Nucleus accumbens (tissue), 56 donors: ENCODE data around the gene KIF16B.

Experiments used
- DNase-seq, 56 donors: peaks; one replicate each; lab custom pipeline; 2025; lab: John Stamatoyannopoulos, UW

The KIF16B gene

GRCh38 chr20:16407251-16408067 lies 165.8 kb downstream of the KIF16B start:
- no peak for DNase-seq

GRCh38 chr20:16405254-16405653 lies 168.0 kb downstream of the KIF16B start:
- DNase-seq, result peak in 4 of 56 donors; percentile 5 to 27 (median 20)

- no peak for DNase-seq
Measured at GRCh38 chr20:16404640-16405039, 168.6 kb downstream of the KIF16B start.

GRCh38 chr20:16404171-16404570 lies 169.1 kb downstream of the KIF16B start:
- no peak for DNase-seq

DNA sequence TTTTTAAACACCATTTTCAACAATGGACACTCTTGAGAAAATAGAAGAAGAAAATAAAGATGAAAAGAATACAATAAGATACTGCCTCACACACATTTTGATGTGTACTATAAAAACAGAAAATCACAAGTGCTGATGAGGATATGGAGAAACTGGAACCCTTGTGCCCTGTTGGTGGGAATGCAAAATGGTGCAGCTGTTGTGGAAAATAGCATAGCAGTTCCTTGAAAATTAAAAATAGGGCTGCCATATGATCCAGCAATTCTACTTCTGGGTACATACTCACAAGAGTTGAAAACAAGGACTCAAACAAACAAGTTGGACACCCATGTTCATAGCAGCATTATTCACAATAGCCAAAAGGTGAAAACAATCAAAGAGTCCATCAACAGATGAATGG lies 173.0 kb downstream of the KIF16B start:
- no peak for DNase-seq

GRCh38 chr20:16399801-16400200 lies 173.4 kb downstream of the KIF16B start:
- DNase-seq, result no peak

DNA sequence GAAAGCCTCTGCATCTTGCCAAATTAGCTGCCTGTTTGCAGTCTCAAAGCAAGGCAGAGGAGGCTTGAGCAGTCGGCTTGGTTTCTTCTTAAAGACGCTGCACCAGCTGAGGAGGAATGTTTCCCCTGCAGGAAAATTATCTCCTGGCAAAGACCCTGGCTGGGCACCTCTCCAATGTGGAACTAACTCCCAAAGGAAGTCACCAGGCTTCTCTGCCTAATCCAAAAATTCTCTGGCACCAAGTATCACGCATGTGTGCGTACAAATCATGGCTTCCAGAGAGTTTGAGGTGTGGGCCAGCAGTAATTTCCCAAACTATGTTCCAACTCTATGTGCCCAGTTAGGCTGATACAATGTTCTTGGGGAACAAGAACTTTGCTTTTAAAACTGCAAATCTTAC lies 176.2 kb downstream of the KIF16B start:
- peak in 21 of 56 donors; percentile 2 to 61 (median 24) for DNase-seq

- no peak for DNase-seq
Measured at GRCh38 chr20:16395366-16395765, 177.9 kb downstream of the KIF16B start.

DNA sequence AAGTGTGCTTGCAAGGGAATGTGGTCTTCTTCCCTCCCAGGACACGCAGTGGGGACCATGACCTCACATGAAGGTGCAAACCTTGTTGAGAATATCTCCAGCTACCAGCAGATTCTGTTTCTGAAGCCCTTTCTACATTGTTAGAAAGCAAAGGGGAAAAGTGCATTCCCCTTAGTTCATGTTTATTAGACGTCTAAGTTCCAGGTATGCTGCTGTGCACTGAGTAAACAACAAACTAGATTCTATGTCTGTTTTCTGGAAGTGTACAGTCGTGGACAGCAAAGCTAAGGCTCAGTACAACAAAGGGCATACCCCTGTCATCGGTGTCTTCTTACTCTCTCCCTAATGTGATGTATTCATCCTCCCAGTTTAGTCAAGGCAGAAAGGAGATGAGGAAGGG lies 178.5 kb downstream of the KIF16B start:
- DNase-seq, result no peak

DNA sequence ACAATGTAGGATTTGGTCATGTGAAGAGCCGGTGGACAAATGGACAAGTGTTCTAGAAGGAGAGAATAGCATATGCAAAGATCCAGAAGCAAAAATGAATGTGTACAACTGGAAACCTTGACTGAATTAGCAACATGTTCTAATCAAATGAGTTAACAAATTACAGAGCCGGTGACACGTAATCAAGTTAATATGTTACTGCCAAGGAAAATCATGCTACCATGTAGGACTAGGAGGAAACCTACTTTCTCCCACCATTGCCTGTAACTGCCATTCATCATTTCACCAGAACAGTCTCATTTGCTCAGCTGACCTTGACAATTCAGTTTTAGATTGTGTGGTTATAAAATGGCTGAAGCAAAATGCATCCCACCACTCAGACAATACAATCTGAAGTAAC lies 179.4 kb downstream of the KIF16B start:
- DNase-seq, result no peak

DNA sequence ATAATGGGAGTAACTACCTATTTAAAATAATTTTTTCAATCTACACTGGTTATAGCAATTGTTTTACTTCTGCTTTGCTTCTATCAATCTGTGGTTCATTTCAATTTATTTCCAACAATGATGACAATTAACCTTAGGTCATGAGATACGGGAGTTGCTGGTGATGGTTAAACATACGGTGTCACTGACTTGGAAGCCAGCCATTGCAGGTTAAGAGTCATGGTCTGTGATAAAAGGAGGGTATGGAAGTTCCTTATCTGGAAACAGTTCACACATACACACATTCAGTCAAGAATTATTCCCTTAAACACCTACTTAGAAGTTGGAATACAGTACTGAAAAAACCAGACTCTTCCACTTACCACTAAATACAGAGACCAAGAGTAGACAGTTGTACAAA lies 180.0 kb downstream of the KIF16B start:
- no peak for DNase-seq

DNA sequence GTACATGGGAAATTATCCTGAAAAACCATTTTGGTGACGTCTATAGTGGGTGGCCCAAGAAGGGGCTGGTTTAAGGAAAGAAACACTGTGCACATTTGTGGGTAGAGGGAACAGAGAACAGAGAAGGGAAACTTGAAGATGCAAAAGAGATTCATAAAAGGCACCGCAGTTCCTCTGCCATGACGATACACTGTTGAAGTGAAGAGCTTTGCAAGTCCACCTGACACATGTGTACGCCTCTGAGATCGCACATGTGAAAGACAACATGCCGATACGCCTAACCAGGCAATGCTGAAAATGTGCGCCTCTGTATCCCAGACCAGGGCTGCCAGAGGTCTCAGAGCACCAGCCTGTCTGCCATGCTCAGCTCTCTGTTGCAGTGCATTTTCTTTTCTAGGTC lies 180.9 kb downstream of the KIF16B start:
- no peak for DNase-seq

GRCh38 chr20:16390991-16391390 lies 182.3 kb downstream of the KIF16B start:
- no peak for DNase-seq

DNA sequence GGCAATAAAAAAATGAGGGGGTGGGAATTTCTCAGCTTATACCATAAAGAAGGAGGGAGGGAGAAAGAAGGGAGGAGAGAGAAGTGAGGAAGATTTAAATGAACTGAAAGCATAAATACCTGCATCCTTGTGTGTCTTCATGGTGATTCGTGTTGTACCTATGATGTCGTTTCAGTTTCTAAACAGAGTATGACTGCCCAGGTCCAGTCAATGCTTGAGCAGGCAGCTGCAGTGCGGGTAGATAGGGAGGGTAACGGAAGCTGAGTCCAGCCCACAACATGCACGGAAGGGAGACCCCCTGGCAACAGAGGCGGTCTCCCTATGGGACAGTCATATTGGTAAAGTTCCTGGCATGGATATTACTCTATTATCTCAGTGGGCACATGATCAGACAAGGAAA lies 184.5 kb downstream of the KIF16B start:
- DNase-seq, result no peak

GRCh38 chr20:16387666-16388065 lies 185.6 kb downstream of the KIF16B start:
- no peak for DNase-seq

DNA sequence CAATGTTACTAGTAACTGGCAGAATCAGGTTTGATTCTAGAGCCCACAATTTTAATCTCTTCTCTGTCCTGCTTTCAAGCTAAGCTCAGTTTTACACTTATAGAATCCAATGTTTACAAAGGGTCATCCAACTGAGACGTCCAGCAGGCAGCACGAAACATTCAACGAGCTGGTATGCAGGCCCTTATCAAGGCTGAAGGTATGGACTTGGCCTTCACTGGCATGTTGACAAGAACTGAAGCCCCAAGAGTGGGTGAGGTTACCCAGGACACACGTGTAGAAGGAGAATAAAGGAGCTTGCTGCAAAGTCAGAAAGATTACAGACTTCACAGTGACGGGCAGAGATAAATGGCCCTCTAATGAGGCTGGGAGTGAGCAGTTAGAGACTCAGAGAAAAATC lies 187.4 kb downstream of the KIF16B start:
- DNase-seq, result no peak

GRCh38 chr20:16385462-16385861 lies 187.8 kb downstream of the KIF16B start:
- DNase-seq, result no peak

DNA sequence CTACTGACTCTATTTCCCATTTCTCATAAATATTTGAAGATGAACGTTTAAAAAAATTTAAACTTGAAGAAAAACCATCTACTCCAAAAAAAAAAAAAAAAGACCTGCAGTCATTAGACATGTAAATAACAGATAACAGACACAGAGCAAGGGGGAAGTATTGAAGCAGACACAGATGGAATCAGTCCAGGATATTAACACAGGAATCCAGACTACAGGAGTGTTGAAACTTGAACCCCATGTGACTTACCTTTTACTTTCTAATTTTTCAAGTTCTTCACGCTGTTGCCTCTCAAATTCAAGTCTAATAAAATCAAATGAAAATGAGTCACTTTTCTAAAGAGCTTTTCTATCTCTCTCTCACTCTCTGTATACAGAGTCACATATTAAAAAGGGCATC lies 191.8 kb downstream of the KIF16B start:
- DNase-seq, result no peak

- DNase-seq, result peak in 1 of 56 donors; percentile 1
Measured at GRCh38 chr20:16378712-16379370, 194.4 kb downstream of the KIF16B start.

DNA sequence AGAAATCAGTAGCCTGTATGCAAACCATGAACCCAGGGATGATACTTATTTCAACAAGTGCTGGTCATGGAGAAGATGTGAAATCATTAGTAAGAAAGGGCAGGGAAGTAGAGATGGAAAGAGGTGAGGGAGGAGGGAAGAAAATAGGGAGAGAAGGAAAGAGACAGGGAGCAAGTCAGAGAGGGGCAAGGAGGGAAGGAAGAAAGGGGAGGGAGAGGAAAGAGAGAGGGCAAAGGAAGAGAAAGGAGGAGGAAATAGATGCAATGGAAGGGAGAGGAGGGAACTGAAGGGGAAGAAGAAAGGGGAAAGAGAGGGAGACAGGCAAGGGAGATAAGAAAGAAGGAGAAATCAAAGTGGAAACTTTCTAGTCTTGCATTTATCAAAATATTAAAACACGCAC lies 195.1 kb downstream of the KIF16B start:
- DNase-seq, result no peak

DNA sequence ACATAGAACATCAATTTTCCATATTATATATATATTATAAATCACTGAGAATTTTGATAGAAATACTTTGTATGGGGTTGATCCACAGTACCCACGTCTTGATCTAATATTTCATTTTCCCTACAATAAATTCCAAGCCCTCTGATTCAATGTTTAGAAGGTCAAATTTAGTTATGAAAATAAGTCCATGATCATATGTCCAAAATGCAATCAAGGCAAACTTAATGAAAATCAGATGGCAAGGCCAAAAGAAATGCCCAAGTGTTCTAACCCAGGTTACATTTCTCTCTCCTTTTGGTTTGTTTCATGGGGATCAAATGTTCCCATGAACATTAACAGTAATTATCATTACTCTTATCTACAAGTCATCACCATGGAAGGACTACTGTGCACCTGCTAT lies 203.8 kb downstream of the KIF16B start:
- DNase-seq, result no peak

DNA sequence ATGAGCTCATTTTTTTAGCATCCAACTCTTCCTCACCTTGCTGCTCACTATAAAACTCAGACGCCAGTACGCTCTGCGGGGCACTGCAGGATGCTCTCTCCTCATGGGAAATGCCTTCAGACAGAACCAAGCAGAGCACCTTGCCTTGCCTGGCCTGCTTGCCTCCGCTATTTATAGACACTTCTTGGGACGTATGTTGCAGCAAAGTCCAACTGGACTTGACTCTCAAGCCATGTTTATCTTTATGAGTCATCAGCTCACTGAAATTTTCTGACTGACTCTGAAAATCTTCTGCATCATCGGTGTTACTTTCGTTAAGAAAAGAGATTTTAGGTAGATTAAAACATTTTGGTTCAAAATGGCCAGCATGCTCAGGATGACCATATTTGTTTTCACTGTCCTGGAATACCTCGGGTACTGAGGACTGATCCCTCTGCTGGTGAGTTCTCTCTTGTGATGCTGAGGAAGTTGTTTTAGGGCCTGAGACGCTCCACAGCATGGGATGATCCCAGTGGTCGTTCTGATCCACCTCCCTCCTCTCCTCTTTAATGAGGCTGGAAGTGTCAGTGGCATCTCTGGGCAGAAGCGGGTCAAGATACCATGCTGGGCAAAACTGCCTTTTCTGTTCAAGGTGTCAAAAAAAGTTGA lies 204.5 kb downstream of the KIF16B start:
- DNase-seq, result no peak
